Ovary (tissue), 9 donors: ENCODE results near the gene SLC22A23. TPM values are rescaled to one million over a fixed set of nuclear protein-coding genes. Genes with fewer than 3 reads are reported as not detected.

Experiments
- DNase-seq, 5 donors: peaks; one replicate each; pipeline ENCODE4 v3.0.0-alpha.2; 2019 to 2020
- H3K27ac ChIP-seq, 2 donors: fragments of 200-600 bp; one replicate each; pipeline versions ENCODE4 v1.5.1 to v1.8.0; 2019 to 2022
- H3K27me3 ChIP-seq: fragments of 200-600 bp; one replicate; pipeline ENCODE4 v1.8.0; 2022
- H3K36me3 ChIP-seq: fragments of 200-600 bp; sonication (generic); one replicate; pipeline ENCODE4 v1.5.1; 2019
- H3K4me1 ChIP-seq: one replicate; pipeline ENCODE4 v1.8.1; 2013; ENCODE audit warnings: mild to moderate bottlenecking, moderate library complexity; ENCODE audit not compliant: insufficient read depth
- H3K4me3 ChIP-seq: fragments of 200-600 bp; sonication (generic); one replicate; pipeline ENCODE4 v1.5.1; 2017
- H3K9me3 ChIP-seq, 2 donors: fragments of 200-600 bp in 1 of 2; sonication (generic) in 1 of 2; one replicate each; pipeline versions ENCODE4 v1.5.1 to v1.8.1; 2013 to 2019; ENCODE audit warnings: mild to moderate bottlenecking in 1 of 2, moderate library complexity in 1 of 2
- CTCF ChIP-seq, 3 donors: fragments of 450-650 bp in 2 of 3; fragments of 200-600 bp in 1 of 3; IDR thresholded peaks; one replicate each; pipeline versions ENCODE4 v1.5.1 to v1.8.0; 2016 to 2022; ENCODE audit warnings: antibody characterized with exemption in 3 of 3, mild to moderate bottlenecking in 1 of 3
- EP300 ChIP-seq: sonication (generic); formaldehyde crosslinking; IDR thresholded peaks from one replicate; pipeline ENCODE4 v1.6.1; 2017; ENCODE audit warnings: antibody characterized with exemption
- POLR2A ChIP-seq: fragments of 450-650 bp; IDR thresholded peaks from one replicate; pipeline ENCODE4 v1.6.1; 2017; ENCODE audit warnings: antibody characterized with exemption, mild to moderate bottlenecking, moderate library complexity
- WGBS, 3 donors: extraction: QIAGEN DNeasy Blood & Tissue Kit in 1 of 3; methylation state at CpG; one replicate each; pipeline versions ENCODE4 v1.1.5 to v1.1.7; 2013 to 2017; 5-methylcytosine and 5-hydroxymethylcytosine counted together
- intact Hi-C, 4 donors: fragments of 100-400 bp; cut with DNase I; formaldehyde crosslinking; loops; one replicate each; pipeline versions ENCODE4 v1.11.0 to v1.15.1; 2022 to 2023
- polyA plus RNA-seq, 2 donors: library from polyadenylated mRNA; stranded (reverse); fragments of 200-250 nt in 1 of 2; fragments of 350-450 nt in 1 of 2; fragmentation: Illumina TruSeq in 1 of 2; extraction: RNeasy Lipid Tissue Mini Kit (QIAGEN cat#74804) in 1 of 2; gene quantifications; one replicate each; pipeline ENCODE4 v1.2.3, GENCODE V29; 2013 to 2014
- total RNA-seq, 7 donors: library from RNA; depleted of rRNA in 2 of 7; stranded (reverse); fragments of >200 nt in 2 of 7; fragmentation: NEBNext Ultra II Directional in 3 of 7; extraction: Animal tissue kit (Norgen Biotek cat#: 25700) in 3 of 7; gene quantifications; one replicate each; pipeline versions ENCODE4 v1.1.0 to v1.2.4, GENCODE V29; 2016 to 2023
- donor health status: DM: no; HTN: no; CAD: no; lungs with moderate emphysema.
- donor health status: DM: no; HTN: no; CAD: no.
- donor health status: Bipolar disorder and iron deficiency.
- donor health status: DM: yes; HTN: yes; CAD: no.
- donor health status: DM: no; HTN: no; CAD: no.
- donor health status: DM: yes; HTN: yes; CAD: no.

Gene SLC22A23
- total and polyA plus RNA-seq, 9 donors: 2.3 to 31.0 (median 5.2) TPM

GRCh38 chr6:3251462-3252314 lies 205.2 kb downstream of the SLC22A23 start:
- no peaks in the 10 kb centered on the region for H3K9me3 ChIP-seq
- no peaks in the 10 kb centered on the region for H3K36me3 ChIP-seq
- WGBS, 3 donors: 34 to 39% (median 35%) methylated on average over 20 of the region's 20 CpGs
- no peaks in the 10 kb centered on the region for H3K27me3 ChIP-seq
- H3K27ac ChIP-seq: no peak overlapping the region
- DNase-seq: peak; percentile 53 to 82 (median 77)
- H3K4me3 ChIP-seq: no peak overlapping the region
- peaks cover 3% of the 10 kb centered on the region for H3K4me1 ChIP-seq
- TF ChIP-seq CTCF (IDR thresholded peaks at IDR 0.05) (peak; percentile 70 to 80 (median 71)), EP300 (no peak)
- intact Hi-C loops: loop anchor here (5.0 to 10.0 kb wide), 5 partner anchors 87 to 883 kb away; partner anchors contain the start of gene ECI2 (in 1 of the 4)

GRCh38 chr6:3250231-3250675 lies 206.6 kb downstream of the SLC22A23 start:
- no peaks in the 10 kb centered on the region for H3K9me3 ChIP-seq
- no peak for DNase-seq
- no peaks in the 10 kb centered on the region for H3K27me3 ChIP-seq
- peaks cover 3% of the 10 kb centered on the region for H3K4me1 ChIP-seq
- H3K27ac ChIP-seq: no peak overlapping the region
- intact Hi-C loops: loop anchor here (5.0 to 10.0 kb wide), 5 partner anchors 85 to 885 kb away; partner anchors contain the start of gene ECI2 (in 1 of the 4)
- TF ChIP-seq EP300: no peak
- no peak for TF ChIP-seq CTCF (IDR thresholded peaks at IDR 0.05)
- TF ChIP-seq POLR2A: no peak
- no peaks in the 10 kb centered on the region for H3K36me3 ChIP-seq
- H3K4me3 ChIP-seq: no peak overlapping the region
- WGBS, 3 donors: 48 to 74% (median 66%) methylated on average over 9 of the region's 9 CpGs

GRCh38 chr6:3249821-3250220 lies 207.0 kb downstream of the SLC22A23 start:
- Histone ChIP-seq H3K9me3 (no peaks in the 10 kb centered on the region), H3K4me3 (no peak overlapping the region), H3K27me3 (no peaks in the 10 kb centered on the region), H3K36me3 (no peaks in the 10 kb centered on the region), H3K27ac (no peak overlapping the region), H3K4me1 (peaks cover 3% of the 10 kb centered on the region)
- DNase-seq: no peak
- TF ChIP-seq EP300 (no peak), CTCF (IDR thresholded peaks at IDR 0.05) (no peak), POLR2A (no peak)
- intact Hi-C loops: loop anchor here (5.0 to 10.0 kb wide), 5 partner anchors 85 to 885 kb away; partner anchors contain the start of gene ECI2 (in 1 of the 4)
- WGBS, 3 donors: 89 to 94% (median 94%) methylated on average over 3 of the region's 3 CpGs

DNA sequence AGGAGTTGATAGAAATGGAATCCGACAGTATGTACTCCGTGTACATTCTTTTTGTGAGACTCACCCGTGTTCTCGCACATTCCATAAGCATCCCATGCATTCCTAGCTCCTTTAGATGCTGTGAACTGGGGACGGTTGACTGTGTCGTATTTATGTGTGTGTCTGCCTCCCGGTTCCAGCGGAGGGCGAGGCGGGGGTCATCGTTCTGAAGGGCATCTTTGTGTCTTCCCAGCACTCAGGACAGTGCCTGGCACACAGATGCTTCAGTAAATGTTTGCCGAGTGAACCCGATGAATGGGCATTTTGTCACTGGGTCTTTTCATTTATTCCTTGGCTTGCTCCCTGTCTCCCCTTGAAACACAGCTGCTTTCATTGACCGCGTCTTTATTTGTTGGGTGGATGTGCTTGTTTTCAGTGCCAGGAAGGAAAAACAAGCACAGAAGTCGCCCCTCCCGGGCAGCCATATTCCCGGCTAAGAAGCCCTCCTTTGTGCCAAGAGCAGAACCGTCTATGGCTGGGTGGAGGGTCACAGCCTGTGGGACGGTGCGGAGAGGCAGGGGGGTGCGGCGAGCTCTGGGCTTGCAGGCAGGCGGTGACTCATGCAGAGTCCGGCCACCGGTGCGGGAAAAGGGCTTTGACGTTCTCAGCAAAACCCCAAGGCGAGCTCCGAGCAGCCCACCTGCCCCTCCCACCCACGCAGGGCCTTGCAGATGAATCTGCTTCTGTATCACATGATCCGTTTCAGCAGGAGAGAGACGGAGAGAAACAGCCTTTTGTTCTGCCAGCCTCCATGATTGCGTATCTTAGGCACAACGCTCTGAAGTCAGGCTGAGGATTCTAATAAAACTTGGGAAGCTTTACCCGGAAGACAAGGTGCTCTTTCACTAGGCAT lies 209.3 kb downstream of the SLC22A23 start:
- Histone ChIP-seq H3K27me3 (no peaks in the 10 kb centered on the region), H3K27ac (no peak overlapping the region), H3K36me3 (no peaks in the 10 kb centered on the region), H3K4me3 (peak overlapping the region; percentile 32), H3K9me3 (no peaks in the 10 kb centered on the region), H3K4me1 (peaks cover 3% of the 10 kb centered on the region)
- intact Hi-C loops: no loop called here
- DNase-seq: peak; percentile 65 to 82 (median 73)
- 22 to 26% (median 25%) methylated on average over 36 of the region's 36 CpGs for WGBS, 3 donors
- TF ChIP-seq POLR2A (no peak), EP300 (no peak), CTCF (IDR thresholded peaks at IDR 0.05) (no peak)
